ENCODE measurements around the gene ZBTB17. TPM values are rescaled to one million over a fixed set of nuclear protein-coding genes. Genes with fewer than 3 reads are reported as not detected.
"Not testable (repeated sequence)": the region's sequence is repeated elsewhere in the genome, so short reads cannot be mapped to it uniquely, and the experiment has no call there.

The ZBTB17 gene
- polyA plus RNA-seq, 4 donors = 30.4 to 42.6 (median 33.7) TPM

DNA sequence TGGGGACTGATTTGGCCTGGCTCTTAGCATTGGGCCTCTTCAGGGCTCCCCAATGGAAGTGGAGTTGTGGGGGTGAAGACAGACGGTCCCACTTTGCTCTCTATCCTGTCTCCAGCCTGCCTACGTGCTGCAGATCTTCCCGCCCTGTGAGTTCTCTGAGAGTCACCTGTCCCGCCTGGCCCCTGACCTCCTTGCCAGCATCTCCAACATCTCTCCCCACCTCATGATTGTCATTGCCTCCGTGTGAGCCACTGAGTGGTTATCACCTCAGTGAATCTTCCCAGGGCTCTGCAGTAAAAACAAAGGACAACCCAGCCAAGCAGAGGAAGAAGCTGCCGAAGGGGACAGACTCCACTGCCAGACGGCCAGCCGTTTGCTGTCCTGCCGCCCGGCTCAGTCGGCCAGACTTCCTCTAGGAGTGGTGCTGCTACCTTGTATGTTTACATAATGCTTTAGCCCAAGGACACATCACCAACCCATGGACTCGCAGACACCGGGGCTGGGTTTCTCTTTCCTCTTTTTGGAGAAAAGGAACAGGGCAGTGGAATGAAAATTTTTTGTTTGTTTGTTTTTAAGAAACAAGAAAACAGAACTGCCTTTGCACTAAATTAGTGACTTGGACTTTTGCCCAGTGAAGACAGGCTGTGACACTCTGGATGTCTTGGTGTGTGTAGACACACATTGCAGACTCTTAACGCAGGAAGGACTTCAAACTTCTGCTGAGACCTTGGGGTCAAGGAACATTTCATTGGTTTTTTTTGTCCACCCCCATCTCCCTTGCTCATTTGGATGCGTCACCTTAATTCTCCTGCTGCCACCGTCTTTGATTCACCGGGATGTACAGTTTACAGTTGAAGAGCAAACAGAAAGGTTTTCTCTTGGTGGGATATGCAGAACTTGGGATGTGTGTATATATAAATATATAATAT is 36.5 kb downstream of the ZBTB17 start:
- peak in 1 of 4 donors; percentile 25 for DNase-seq (ENCODE audit: low read depth in 4 of 4, low spot score in 2 of 4)

DNA sequence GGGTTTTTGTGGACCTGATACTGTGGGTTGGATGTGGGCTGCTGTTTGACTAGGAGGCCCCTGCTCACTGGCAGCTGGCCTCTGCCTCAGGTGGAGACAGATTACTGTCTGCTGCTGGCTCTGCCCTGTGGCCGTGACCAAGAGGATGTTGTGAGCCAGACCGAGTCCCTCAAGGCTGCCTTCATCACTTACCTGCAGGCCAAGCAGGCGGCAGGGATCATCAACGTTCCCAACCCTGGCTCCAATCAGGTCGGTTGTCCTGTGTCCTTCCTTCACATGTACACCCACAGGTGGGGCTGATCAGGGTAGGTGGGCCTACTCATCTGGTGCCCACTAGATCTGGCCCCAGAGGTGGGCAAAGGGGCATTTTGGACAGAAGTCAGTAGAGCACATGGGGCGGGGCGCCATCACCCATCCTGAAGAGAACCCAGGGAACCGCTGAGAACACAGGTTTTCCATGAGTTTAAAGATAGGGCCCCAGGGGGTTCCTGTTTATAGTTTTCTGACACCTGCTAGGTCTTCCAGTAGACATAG is 37.2 kb downstream of the ZBTB17 start:
- no peak for DNase-seq (ENCODE audit: low read depth in 4 of 4, low spot score in 2 of 4)

DNA sequence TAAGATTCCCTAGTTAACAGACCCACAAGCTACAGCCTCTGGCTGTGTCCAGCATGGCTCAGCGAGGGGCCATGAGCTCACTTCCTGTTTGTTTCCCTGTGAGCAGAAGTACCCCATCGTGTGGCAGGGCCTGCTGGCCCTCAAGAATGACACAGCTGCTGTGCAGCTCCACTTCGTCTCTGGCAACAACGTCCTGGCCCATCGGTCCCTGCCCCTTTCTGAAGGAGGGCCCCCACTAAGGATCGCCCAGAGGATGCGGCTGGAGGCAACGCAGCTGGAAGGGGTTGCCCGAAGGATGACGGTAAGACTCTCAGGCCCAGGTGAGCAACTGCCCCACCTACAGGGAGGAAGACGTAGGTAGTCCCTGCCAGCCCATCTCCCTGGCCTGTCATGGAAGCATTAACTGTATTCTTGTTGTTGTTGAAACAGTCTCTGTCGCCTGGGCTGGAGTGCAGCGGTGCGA is 38.2 kb downstream of the ZBTB17 start:
- no peak for DNase-seq (ENCODE audit: low read depth in 4 of 4, low spot score in 2 of 4)

DNA sequence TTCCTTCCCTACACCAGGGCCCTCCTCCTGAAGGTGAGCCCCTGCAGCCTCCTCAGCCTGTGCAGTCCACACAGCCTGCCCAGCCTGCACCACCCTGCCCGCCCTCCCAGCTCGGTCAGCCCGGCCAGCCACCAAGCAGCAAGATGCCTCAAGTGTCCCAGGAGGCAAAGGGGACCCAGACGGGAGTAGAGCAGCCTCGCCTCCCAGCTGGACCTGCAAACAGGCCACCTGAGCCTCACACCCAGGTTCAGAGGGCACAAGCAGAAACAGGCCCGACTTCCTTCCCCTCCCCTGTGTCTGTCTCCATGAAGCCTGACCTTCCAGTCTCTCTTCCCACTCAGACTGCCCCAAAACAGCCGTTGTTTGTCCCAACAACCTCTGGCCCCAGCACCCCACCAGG is 38.8 kb downstream of the ZBTB17 start:
- DNase-seq (ENCODE audit: low read depth in 4 of 4, low spot score in 2 of 4) = no peak

DNA sequence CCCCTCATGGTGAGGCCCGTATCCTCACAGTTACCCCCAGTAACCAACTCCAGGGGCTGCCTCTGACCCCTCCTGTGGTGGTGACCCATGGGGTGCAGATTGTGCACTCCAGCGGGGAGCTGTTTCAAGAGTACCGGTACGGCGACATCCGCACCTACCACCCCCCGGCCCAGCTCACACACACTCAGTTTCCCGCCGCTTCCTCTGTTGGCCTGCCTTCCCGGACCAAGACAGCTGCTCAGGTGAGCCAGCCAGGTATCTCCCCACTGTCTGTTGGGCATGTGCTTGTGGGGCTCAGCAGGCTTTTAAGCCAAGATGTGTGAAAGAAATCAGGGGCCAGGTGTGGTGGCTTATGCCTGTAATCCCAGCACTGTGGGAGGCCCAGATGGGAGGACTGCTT is 39.9 kb downstream of the ZBTB17 start:
- no peak for DNase-seq (ENCODE audit: low read depth in 4 of 4, low spot score in 2 of 4)

DNA sequence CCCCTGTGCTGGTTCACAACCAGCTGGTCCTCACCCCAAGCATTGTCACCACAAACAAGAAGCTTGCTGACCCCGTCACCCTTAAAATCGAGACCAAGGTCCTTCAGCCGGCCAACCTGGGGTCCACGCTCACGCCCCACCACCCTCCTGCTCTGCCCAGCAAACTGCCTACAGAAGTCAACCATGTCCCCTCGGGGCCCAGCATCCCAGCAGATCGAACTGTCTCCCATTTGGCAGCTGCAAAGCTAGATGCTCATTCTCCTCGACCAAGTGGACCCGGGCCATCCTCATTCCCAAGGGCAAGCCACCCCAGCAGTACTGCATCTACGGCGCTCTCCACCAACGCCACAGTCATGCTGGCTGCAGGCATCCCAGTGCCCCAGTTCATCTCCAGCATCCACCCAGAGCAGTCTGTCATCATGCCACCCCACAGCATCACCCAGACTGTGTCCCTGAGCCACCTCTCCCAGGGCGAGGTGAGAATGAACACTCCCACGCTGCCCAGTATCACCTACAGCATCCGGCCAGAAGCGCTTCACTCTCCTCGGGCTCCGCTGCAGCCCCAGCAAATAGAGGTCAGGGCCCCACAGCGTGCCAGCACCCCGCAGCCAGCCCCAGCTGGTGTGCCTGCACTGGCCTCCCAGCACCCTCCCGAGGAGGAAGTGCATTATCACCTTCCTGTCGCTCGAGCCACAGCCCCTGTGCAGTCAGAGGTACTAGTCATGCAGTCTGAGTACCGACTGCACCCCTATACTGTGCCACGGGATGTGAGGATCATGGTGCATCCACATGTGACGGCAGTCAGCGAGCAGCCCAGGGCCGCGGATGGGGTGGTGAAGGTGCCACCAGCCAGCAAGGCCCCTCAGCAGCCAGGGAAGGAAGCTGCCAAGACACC is 40.6 kb downstream of the ZBTB17 start:
- DNase-seq (ENCODE audit: low read depth in 4 of 4, low spot score in 2 of 4) = no peak

DNA sequence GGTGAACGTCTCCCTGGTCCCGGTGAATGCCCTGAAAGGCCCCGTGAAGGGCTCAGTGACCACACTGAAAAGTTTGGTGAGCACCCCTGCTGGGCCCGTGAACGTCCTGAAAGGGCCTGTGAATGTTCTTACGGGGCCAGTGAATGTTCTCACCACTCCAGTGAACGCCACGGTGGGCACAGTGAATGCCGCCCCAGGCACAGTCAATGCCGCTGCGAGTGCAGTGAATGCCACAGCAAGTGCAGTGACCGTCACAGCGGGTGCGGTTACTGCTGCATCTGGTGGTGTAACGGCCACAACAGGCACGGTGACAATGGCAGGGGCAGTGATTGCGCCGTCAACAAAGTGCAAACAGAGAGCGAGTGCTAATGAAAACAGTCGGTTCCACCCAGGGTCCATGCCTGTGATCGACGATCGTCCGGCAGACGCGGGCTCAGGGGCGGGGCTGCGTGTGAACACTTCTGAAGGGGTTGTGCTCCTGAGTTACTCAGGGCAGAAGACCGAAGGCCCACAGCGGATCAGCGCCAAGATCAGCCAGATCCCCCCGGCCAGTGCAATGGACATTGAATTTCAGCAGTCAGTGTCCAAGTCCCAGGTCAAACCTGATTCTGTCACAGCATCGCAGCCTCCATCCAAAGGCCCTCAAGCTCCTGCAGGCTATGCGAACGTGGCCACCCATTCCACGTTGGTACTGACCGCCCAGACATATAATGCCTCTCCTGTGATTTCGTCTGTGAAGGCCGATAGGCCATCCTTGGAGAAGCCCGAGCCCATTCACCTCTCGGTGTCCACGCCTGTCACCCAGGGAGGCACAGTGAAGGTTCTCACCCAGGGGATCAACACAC is 41.5 kb downstream of the ZBTB17 start:
- no peak for DNase-seq (ENCODE audit: low read depth in 4 of 4, low spot score in 2 of 4)

DNA sequence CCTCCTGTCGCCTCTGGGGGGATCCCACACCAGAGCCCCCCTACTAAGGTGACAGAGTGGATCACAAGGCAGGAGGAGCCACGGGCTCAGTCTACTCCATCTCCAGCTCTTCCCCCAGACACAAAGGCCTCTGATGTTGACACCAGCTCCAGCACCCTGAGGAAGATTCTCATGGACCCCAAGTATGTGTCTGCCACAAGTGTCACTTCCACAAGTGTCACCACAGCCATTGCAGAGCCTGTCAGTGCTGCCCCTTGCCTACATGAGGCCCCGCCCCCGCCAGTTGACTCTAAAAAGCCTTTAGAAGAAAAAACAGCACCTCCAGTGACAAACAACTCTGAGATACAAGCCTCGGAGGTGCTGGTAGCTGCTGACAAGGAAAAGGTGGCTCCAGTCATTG is 42.2 kb downstream of the ZBTB17 start:
- DNase-seq (ENCODE audit: low read depth in 4 of 4, low spot score in 2 of 4) = no peak

DNA sequence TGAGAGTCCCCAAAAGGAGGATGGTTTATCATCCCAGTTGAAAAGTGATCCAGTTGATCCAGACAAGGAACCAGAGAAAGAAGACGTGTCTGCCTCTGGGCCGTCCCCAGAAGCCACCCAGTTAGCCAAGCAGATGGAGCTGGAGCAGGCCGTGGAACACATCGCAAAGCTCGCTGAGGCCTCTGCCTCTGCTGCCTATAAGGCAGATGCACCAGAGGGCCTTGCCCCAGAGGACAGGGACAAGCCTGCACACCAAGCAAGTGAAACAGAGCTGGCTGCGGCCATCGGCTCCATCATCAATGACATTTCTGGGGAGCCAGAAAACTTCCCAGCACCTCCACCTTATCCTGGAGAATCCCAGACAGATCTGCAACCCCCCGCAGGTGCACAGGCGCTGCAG is 43.3 kb downstream of the ZBTB17 start:
- no peak for DNase-seq (ENCODE audit: low read depth in 4 of 4, low spot score in 2 of 4)

DNA sequence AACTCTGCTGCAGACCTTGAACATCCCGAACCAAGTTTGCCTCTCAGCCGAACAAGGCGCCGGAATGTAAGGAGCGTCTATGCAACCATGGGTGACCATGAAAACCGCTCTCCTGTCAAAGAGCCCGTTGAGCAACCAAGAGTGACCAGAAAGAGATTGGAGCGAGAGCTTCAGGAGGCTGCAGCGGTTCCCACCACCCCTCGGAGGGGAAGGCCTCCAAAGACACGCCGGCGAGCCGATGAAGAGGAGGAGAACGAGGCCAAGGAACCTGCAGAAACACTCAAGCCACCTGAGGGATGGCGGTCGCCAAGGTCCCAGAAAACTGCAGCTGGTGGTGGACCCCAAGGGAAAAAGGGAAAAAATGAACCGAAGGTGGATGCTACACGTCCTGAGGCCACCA is 44.0 kb downstream of the ZBTB17 start:
- no peak for DNase-seq (ENCODE audit: low read depth in 4 of 4, low spot score in 2 of 4)

DNA sequence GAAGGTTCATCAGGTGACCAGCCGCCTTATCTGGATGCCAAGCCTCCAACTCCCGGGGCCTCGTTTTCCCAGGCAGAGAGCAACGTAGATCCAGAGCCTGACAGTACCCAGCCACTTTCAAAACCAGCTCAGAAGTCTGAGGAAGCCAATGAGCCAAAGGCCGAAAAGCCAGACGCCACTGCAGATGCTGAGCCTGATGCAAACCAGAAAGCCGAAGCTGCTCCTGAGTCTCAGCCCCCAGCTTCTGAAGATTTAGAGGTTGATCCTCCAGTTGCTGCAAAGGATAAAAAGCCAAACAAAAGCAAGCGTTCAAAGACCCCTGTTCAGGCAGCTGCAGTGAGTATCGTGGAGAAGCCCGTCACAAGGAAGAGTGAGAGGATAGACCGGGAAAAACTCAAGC is 44.5 kb downstream of the ZBTB17 start:
- no peak for DNase-seq (ENCODE audit: low read depth in 4 of 4, low spot score in 2 of 4)

DNA sequence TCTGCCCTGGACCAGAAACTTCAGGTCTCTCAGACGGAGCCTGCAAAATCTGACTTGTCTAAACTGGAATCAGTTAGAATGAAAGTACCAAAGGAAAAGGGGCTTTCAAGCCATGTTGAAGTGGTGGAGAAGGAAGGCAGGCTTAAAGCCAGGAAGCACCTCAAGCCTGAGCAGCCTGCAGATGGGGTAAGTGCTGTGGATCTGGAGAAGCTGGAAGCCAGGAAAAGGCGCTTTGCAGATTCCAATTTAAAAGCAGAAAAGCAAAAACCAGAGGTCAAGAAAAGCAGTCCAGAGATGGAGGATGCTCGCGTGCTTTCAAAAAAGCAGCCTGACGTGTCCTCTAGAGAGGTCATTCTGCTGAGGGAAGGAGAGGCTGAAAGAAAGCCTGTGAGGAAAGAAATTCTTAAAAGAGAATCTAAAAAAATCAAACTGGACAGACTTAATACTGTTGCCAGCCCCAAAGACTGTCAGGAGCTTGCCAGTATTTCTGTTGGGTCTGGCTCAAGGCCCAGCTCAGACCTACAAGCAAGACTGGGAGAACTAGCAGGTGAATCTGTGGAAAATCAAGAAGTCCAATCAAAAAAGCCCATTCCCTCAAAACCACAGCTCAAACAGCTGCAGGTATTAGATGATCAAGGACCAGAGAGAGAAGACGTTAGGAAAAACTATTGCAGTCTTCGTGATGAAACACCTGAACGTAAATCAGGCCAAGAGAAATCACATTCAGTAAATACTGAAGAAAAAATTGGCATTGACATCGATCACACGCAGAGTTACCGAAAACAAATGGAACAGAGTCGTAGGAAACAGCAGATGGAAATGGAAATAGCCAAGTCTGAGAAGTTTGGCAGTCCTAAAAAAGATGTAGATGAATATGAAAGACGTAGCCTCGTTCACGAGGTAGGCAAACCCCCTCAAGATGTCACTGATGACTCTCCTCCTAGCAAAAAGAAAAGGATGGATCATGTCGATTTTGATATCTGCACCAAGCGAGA is 46.6 kb downstream of the ZBTB17 start:
- no peak for DNase-seq (ENCODE audit: low read depth in 4 of 4, low spot score in 2 of 4)

DNA sequence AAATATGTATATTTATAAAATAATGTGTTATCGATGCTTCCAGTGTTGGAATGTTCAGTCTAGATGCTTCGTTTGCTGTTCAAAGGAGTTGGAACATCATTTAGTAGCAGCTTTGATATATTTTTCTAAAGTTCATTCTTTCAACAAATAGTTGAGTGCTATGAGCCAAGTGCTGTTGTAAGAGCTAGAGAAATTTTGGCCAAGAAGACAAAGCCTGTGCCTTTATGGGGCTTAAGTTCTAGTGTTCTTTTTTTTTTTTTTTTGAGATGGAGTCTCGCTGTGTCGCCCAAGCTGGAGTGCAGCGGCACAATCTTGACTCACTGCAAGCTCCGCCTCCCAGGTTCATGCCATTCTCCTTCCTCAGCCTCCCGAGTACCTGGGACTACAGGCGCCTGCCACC is 49.5 kb downstream of the ZBTB17 start:
- not testable (repeated sequence) for DNase-seq (ENCODE audit: low read depth in 4 of 4, low spot score in 2 of 4)

DNA sequence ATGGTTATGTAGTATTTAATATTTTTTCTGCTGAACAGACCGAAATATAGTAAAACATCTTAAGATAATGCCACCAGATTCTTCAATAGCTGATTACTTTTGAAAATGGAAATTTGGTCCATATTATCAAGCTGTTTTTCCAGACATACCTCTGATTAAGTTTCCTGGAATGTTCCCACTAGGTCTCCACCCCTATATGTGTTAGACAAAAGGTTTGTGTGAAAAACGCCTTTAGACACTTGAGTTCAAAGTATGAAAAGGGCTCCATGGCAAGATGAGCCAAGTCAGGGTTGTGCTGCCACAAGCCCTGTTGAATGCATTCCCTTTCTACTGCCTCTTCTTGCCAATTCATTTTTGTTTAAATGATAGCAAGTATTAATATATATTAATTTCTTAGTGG is 52.7 kb downstream of the ZBTB17 start:
- no peak for DNase-seq (ENCODE audit: low read depth in 4 of 4, low spot score in 2 of 4)

DNA sequence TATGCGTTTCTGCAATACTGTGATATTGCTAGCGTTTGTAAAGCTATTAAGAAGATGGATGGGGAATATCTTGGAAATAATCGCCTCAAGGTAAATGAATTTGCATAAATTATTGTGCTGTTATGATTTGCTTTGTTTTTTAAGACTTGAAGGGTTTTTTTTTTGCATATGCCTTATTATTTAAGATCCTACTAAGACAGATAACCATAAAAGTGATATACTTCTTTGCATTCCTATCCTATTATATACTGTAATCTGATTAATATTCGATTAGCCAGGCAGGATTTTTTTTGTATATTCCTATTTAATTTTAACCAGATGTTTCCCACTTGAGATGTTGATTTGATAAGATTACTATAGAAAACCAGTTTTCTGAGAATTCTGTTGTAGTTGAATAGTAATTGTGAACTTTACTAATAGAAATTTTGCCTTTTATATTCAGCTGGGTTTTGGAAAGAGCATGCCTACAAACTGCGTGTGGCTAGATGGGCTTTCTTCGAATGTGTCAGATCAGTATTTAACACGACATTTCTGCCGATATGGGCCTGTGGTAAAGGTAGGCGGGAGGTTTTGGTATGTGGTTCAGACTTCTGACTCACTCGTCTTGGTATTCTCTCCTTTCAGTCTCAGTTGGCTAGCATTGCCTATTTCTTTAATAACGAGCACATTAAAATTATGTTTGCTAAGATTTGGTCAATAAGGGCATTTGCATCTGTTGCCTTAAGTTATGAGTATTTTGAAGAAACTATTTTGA is 56.8 kb downstream of the ZBTB17 start:
- no peak for DNase-seq (ENCODE audit: low read depth in 4 of 4, low spot score in 2 of 4)

DNA sequence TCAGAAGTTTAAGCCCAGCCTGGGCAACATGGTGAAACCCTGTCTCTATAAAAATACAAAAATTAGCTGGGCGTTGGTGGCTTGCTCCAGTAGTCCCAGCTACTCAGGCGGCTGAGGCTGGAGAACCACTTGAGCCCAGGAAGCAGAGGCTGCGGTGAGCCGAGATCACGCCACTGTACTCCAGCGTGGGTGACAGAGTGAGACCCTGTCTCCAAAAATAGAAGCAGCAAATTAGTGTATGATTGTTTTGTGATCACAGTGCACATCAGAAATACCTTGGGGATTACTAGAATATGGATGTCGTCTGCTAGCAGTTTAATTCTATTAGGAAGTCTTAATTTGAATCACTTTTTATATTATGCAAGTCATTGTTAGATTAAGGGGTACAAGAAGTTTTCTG is 59.0 kb downstream of the ZBTB17 start:
- DNase-seq (ENCODE audit: low read depth in 4 of 4, low spot score in 2 of 4) = no peak

DNA sequence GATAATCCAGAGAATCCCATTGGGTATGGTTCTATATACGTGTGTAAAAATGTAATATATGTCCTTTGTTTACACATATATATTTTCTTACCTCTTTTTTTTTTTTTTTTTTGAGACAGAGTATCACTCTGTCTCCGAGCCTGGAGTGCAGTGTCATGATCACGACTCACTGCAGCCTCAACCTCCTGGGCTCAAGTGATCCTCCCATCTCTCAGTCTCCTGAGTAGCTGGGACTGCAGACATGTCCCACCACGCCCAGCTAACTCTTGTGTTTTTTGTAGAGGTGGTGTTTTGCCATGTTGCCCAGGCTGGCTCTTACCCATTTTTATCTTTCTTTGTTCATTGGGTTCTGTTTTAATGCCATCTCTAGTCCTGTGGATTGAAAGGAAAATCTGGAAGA is 59.5 kb downstream of the ZBTB17 start:
- no peak for DNase-seq (ENCODE audit: low read depth in 4 of 4, low spot score in 2 of 4)

DNA sequence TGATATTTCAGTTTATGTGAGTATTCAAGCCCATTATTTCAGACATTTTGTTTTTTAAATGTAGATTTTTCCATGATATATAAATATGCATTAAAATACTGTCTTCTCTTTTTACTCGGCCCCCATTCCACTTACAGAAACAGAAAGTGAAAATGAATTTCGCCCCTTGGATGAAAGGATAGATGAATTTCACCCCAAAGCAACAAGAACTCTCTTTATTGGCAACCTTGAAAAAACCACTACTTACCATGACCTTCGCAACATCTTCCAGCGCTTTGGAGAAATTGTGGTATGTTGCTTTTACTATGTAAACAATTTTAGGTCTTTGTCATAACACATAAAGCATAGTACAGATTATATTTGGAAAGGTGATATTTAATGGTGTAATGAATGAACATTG is 59.9 kb downstream of the ZBTB17 start:
- no peak for DNase-seq (ENCODE audit: low read depth in 4 of 4, low spot score in 2 of 4)

All from left renal cortex interstitium (tissue), 4 donors.